MM.1S (cell line): ENCODE results near the gene NTPCR.
"Not testable (repeated sequence)": the region's sequence is repeated elsewhere in the genome, so short reads cannot be mapped to it uniquely, and the experiment has no call there.

Source experiments
- CTCF ChIP-seq: fragments of 300-600 bp; sonication (generic); IDR thresholded peaks from 2 replicates; pipeline ENCODE4 v1.5.1; 2016; ENCODE audit warnings: antibody characterized with exemption, low read length, mixed read lengths
- EZH2 ChIP-seq: fragments of 300-600 bp; sonication (generic); optimal IDR thresholded peaks from 2 replicates; pipeline ENCODE3; 2017; ENCODE audit warnings: low read depth, mild to moderate bottlenecking, antibody characterized with exemption, low read length, mixed read lengths

GRCh38 chr1:233003638-233004037 lies 53.2 kb downstream of the NTPCR start:
- not testable (repeated sequence) for TF ChIP-seq EZH2, CTCF
